GM23338 (cell line): Measurements from ENCODE around the gene GRM4. TPM values are rescaled to one million over a fixed set of nuclear protein-coding genes. Genes with fewer than 3 reads are reported as not detected.

Experiments used
- ATAC-seq: fragments of 200-7000 bp; cut with Tn5 transposase; 3 replicates; pipeline ENCODE4 v1.9.1; 2020
- DNase-seq: peaks from one replicate; pipeline ENCODE4 v3.0.0-alpha.2; 2015; ENCODE audit warnings: low spot score
- H2AFZ ChIP-seq: fragments of 200-600 bp; sonication (generic); 2 replicates; pipeline ENCODE4 v1.8.0; 2016; ENCODE audit warnings: antibody characterized with exemption, mild to moderate bottlenecking, moderate library complexity
- H3F3A ChIP-seq: fragments of 200-600 bp; sonication (generic); replicated peaks from 2 replicates; pipeline ENCODE4 v1.8.0; 2017; ENCODE audit warnings: antibody characterized with exemption, mixed run types, low read depth
- H3K27ac ChIP-seq: fragments of 200-600 bp; sonication (generic); 2 replicates; pipeline ENCODE4 v1.6.1; 2016; ENCODE audit warnings: low read depth
- H3K27me3 ChIP-seq: fragments of 200-600 bp; sonication (generic); 2 replicates; pipeline ENCODE4 v1.8.0; 2016; ENCODE audit warnings: mild to moderate bottlenecking, mixed run types, moderate library complexity; ENCODE audit not compliant: insufficient read depth
- H3K36me3 ChIP-seq: fragments of 200-600 bp; sonication (generic); 2 replicates; pipeline ENCODE4 v1.8.0; 2016; ENCODE audit warnings: mild to moderate bottlenecking; ENCODE audit not compliant: insufficient read depth
- H3K4me1 ChIP-seq: fragments of 200-600 bp; sonication (generic); 2 replicates; pipeline ENCODE4 v1.8.0; 2016; ENCODE audit warnings: mild to moderate bottlenecking, moderate library complexity; ENCODE audit not compliant: insufficient read depth
- H3K4me2 ChIP-seq: fragments of 200-600 bp; sonication (generic); 2 replicates; pipeline ENCODE4 v1.7.1; 2017; ENCODE audit warnings: mixed run types
- H3K4me3 ChIP-seq: fragments of 200-600 bp; sonication (generic); 2 replicates; pipeline ENCODE4 v1.6.1; 2016; ENCODE audit warnings: mixed run types
- H3K79me2 ChIP-seq: fragments of 200-600 bp; sonication (generic); replicated peaks from 2 replicates; pipeline ENCODE4 v1.8.0; 2017; ENCODE audit warnings: mild to moderate bottlenecking; ENCODE audit not compliant: insufficient read depth
- H3K9me2 ChIP-seq: fragments of 200-600 bp; sonication (generic); 2 replicates; pipeline ENCODE4 v1.8.0; 2017; ENCODE audit not compliant: insufficient read depth
- H4K20me1 ChIP-seq: fragments of 200-600 bp; sonication (generic); replicated peaks from 2 replicates; pipeline ENCODE4 v1.8.0; 2017; ENCODE audit warnings: mild to moderate bottlenecking; ENCODE audit not compliant: insufficient read depth
- H3K27ac Mint-ChIP-seq: 2 replicates; pipeline ENCODE4 v1.8.0; 2020; ENCODE audit warnings: inconsistent platforms, mild to moderate bottlenecking, moderate library complexity, mixed read lengths
- H3K27me3 Mint-ChIP-seq: 3 replicates; pipeline ENCODE4 v1.8.0; 2022; ENCODE audit warnings: low read depth, mild to moderate bottlenecking, moderate library complexity, mixed read lengths, inconsistent platforms; ENCODE audit not compliant: insufficient read depth, poor library complexity
- H3K36me3 Mint-ChIP-seq: 3 replicates; pipeline ENCODE4 v1.8.0; 2021; ENCODE audit warnings: low read depth, mild to moderate bottlenecking, inconsistent platforms, moderate library complexity, mixed read lengths
- H3K4me1 Mint-ChIP-seq: 3 replicates; pipeline ENCODE4 v1.8.0; 2020; ENCODE audit warnings: mild to moderate bottlenecking, inconsistent platforms, mixed read lengths
- H3K4me3 Mint-ChIP-seq: 3 replicates; pipeline ENCODE4 v1.8.0; 2021; ENCODE audit warnings: moderate library complexity, mild to moderate bottlenecking, inconsistent platforms, mixed read lengths
- H3K9me3 Mint-ChIP-seq: 3 replicates; pipeline ENCODE4 v1.8.0; 2020; ENCODE audit warnings: moderate library complexity, mild to moderate bottlenecking, inconsistent platforms, mixed read lengths
- CTCF ChIP-seq, 2 experiments: fragments of 200-600 bp in 1 of 2; sonication (generic) in 1 of 2; conservative IDR thresholded peaks; 2 replicates each; pipeline versions ENCODE4 v1.5.1 to v1.6.1; 2016 to 2017; ENCODE audit warnings: antibody characterized with exemption in 2 of 2, low read depth in 2 of 2, mild to moderate bottlenecking in 2 of 2, moderate library complexity in 1 of 2
- ETS1 ChIP-seq: IDR thresholded peaks from 2 replicates; pipeline ENCODE4 v1.6.1; 2016; ENCODE audit warnings: antibody characterized with exemption
- EZH2 ChIP-seq: fragments of 200-600 bp; sonication (generic); IDR thresholded peaks from one replicate; pipeline ENCODE4 v1.8.0; 2017; ENCODE audit warnings: antibody characterized with exemption, mild to moderate bottlenecking, low read depth; ENCODE audit not compliant: unreplicated experiment
- EZH2phosphoT487 ChIP-seq: fragments of 200-600 bp; sonication (generic); IDR thresholded peaks from one replicate; pipeline ENCODE4 v1.8.1; 2018; ENCODE audit warnings: antibody characterized with exemption; ENCODE audit not compliant: unreplicated experiment
- JUNB ChIP-seq: IDR thresholded peaks from one replicate; pipeline ENCODE4 v1.6.1; 2016; ENCODE audit warnings: antibody characterized with exemption; ENCODE audit not compliant: unreplicated experiment
- NANOG ChIP-seq: IDR thresholded peaks from 2 replicates; pipeline ENCODE4 v1.6.1; 2016; ENCODE audit warnings: antibody characterized with exemption, borderline replicate concordance
- POLR2AphosphoS5 ChIP-seq: IDR thresholded peaks from 2 replicates; pipeline ENCODE4 v1.6.1; 2016; ENCODE audit warnings: antibody characterized with exemption, low read depth
- REST ChIP-seq: IDR thresholded peaks from one replicate; pipeline ENCODE4 v1.6.1; 2018; ENCODE audit warnings: antibody characterized with exemption; ENCODE audit not compliant: unreplicated experiment
- STAT1 ChIP-seq: IDR thresholded peaks from one replicate; pipeline ENCODE4 v1.6.1; 2016; ENCODE audit warnings: antibody characterized with exemption; ENCODE audit not compliant: unreplicated experiment
- ZNF114 ChIP-seq: fragments of 250-450 bp; sonication (Bioruptor Pico); IDR thresholded peaks from 2 replicates; pipeline ENCODE4 v1.5.0; 2020; ENCODE audit warnings: mild to moderate bottlenecking, moderate library complexity
- ZNF331 ChIP-seq: fragments of 250-450 bp; sonication (Bioruptor Pico); IDR thresholded peaks from 2 replicates; pipeline ENCODE4 v1.5.0; 2020; ENCODE audit warnings: low read depth, mild to moderate bottlenecking, moderate library complexity
- polyA plus RNA-seq: library from polyadenylated mRNA; unstranded; fragments of >200 nt; fragmentation: Nextera tagmentation; extraction: Ambion mirVana; gene quantifications from 2 replicates; pipeline ENCODE4 v1.2.1, GENCODE V29; 2016
- total RNA-seq: library from RNA; depleted of rRNA; stranded (reverse); fragments of >200 nt; shearing (Covaris generic); gene quantifications from 2 replicates; pipeline ENCODE4 v1.2.3, GENCODE V29; 2014

The GRM4 gene
- total and polyA plus RNA-seq, 2 experiments from 2014 or later = 7.0 to 30.6 TPM

GRCh38 chr6:34035704-34036356 lies 110.1 kb downstream of the GRM4 start (continued):
- TF ChIP-seq ETS1 (no peak), ZNF331 (no peak), JUNB (no peak), STAT1 (no peak), EZH2phosphoT487 (no peak)

- H3K4me3 ChIP-seq = no peak overlapping the region
- DNase-seq (no peak), ATAC-seq (no peak)
- H3K79me2 ChIP-seq = no peaks in the 10 kb centered on the region
- Mint-ChIP-seq H3K36me3 (peaks cover 9% of the 10 kb centered on the region; the same call in 2 of the 3 replicates), H3K4me3 (no peak overlapping the region; the same call in 2 of the 3 replicates), H3K27ac (no peak overlapping the region), H3K9me3 (no peaks in the 10 kb centered on the region; the same call in 2 of the 3 replicates), H3K27me3 (peaks cover 5% of the 10 kb centered on the region), H3K4me1 (peaks cover 5% of the 10 kb centered on the region; the same call in 1 of the 3 replicates)
- H3K4me2 ChIP-seq = no peak overlapping the region
- H2AFZ ChIP-seq = no peak overlapping the region
- H3F3A ChIP-seq = no peaks in the 10 kb centered on the region
- H3K36me3 ChIP-seq = no peaks in the 10 kb centered on the region
- H3K27ac ChIP-seq = no peak overlapping the region
- no peaks in the 10 kb centered on the region for H4K20me1 ChIP-seq
- no peaks in the 10 kb centered on the region for H3K9me2 ChIP-seq
- H3K4me1 ChIP-seq = no peaks in the 10 kb centered on the region
- TF ChIP-seq NANOG (no peak), REST (no peak), EZH2phosphoT487 (no peak), EZH2 (no peak), POLR2AphosphoS5 (no peak), CTCF (conservative IDR thresholded peaks at IDR 0.05; ENCODE audit: low read depth in 2 of 2) (no peak), ZNF114 (no peak), ZNF331 (no peak), ETS1 (no peak)
- H3K27me3 ChIP-seq = no peaks in the 10 kb centered on the region
Measured at GRCh38 chr6:34035161-34035560, 110.7 kb downstream of the GRM4 start.
